Ishikawa (cell line): ENCODE results near the gene ING3.

ENCODE experiments used
- EP300 ChIP-seq: IDR thresholded peaks from 2 replicates; pipeline ENCODE4 v1.6.1; 2012; ENCODE audit warnings: borderline replicate concordance
- REST ChIP-seq: IDR thresholded peaks from 2 replicates; pipeline ENCODE4 v1.6.1; 2012; ENCODE audit warnings: low read depth, mild to moderate bottlenecking
- TEAD4 ChIP-seq: IDR thresholded peaks from 2 replicates; pipeline ENCODE4 v1.6.1; 2012

DNA sequence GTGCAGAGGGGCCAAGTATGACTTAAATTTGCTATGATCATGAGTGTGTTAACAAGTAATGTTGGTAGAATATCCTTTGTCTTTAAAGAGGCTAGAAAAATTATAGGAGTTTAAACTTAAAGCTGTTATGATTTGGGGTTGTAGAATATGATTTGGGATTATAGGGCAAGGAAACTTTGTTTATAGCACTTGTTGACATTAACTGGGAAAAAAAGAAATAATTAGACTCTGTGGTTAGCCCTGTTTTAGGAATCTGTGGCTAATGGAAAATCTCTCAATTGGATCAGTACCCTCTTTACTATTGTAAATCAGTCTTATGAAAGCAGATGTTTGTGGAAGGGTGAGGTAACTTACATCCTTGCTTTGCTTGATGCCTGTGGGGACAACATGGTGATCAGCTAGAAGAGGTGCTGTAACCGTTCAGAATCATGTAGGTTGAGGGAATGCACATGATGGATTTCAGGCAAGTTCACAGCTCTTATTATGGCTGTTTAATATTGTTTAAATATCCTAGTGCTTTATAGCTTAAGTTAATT lies 11.1 kb downstream of the ING3 start:
- TF ChIP-seq REST (no peak), EP300 (no peak), TEAD4 (no peak)
